Activated CD8-positive, alpha-beta memory T cell treated with anti-CD3 and anti-CD28 coated beads for 48 hours (primary cell): ENCODE data around the gene SBK3.
"Not testable (repeated sequence)": the region's sequence is repeated elsewhere in the genome, so short reads cannot be mapped to it uniquely, and the experiment has no call there.

ENCODE experiments used
- DNase-seq, 3 experiments: peaks; one replicate each; pipeline ENCODE4 v3.0.0-alpha.2; 2020; ENCODE audit warnings: low read depth in 2 of 3, low spot score in 2 of 3

Gene SBK3

GRCh38 chr19:55520691-55521292, 24.6 kb downstream of the SBK3 start:
- no peak for DNase-seq

- DNase-seq, result no peak
Measured at GRCh38 chr19:55519451-55520311, 25.7 kb downstream of the SBK3 start.

GRCh38 chr19:55516878-55517620, 28.3 kb downstream of the SBK3 start:
- DNase-seq, result peak; percentile 77 to 93 (median 93)

GRCh38 chr19:55508120-55508519, 37.2 kb downstream of the SBK3 start:
- no peak for DNase-seq

- no peak for DNase-seq
Measured at GRCh38 chr19:55504981-55505380, 40.4 kb downstream of the SBK3 start.

DNA sequence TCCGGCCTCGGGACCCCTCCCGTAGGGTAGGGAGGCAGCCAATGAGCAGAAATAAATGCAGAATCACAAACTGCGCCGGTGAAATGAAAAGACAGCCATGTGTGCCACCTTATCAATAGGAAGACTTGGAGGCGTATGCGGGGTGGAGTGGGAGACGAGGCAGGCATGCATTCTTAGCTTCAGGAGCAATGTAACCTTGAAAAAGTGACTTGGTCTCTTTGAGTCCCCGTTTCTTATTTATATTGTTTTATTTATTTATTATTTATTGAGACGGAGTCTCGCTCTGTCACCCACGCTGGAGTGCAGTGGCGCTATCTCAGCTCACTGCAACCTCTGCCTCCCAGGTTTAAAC, 41.1 kb downstream of the SBK3 start:
- DNase-seq, result no peak

- DNase-seq, result peak; percentile 81 to 99 (median 99)
Measured at GRCh38 chr19:55503502-55504251, 41.7 kb downstream of the SBK3 start.

DNA sequence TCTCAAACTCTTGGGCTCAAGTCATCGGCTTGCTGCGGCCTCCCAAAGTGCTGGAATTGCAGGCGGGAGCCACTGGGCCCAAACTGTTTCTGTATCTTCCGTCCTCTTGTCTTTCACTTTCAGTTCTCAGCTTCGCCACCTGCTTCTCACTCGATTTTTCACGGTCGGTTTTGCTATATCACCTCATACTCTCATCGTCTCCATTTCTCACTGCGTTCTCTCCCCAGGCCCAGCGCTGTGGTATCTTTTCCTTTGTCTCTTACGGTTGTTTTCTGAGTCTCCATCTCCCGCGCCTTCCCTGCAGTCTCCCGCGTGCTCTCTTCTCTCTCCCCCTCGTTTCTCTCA, 42.2 kb downstream of the SBK3 start:
- no peak for DNase-seq

DNA sequence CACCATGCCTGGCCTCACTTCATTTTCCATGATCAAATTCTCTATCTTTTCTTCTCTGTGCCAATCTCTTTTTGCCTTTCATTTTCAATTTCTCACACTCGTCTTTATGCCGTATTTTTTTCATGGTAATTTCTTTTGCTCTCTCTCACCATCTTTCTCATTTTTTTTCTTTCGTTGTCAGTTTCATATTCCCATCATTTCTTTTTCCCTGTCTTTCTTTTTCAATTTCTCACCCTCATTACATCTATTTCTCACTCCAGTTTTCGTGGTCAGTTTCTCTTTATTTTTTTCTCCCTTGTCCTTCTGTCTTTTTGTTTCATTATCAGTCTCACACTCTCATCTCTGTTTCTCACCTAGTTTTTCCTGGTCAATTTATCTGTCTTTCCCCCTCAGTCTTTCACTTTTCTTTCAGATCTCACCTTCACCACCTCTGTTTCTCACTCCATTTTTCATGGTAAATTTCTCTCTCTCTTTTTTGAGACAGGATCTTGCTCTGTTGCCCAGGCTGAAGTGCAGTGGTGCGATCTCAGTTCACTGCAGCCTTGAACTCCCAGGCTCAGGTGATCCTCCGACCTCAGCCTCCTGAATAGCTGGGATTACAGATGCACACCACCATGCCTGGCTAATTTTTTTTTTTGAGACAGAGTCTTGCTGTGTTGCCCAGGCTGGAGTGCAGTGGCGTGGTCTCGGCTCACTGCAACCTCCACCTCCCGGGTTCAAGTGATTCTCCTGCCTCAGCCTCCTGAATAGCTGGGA, 43.0 kb downstream of the SBK3 start:
- no peak for DNase-seq

DNA sequence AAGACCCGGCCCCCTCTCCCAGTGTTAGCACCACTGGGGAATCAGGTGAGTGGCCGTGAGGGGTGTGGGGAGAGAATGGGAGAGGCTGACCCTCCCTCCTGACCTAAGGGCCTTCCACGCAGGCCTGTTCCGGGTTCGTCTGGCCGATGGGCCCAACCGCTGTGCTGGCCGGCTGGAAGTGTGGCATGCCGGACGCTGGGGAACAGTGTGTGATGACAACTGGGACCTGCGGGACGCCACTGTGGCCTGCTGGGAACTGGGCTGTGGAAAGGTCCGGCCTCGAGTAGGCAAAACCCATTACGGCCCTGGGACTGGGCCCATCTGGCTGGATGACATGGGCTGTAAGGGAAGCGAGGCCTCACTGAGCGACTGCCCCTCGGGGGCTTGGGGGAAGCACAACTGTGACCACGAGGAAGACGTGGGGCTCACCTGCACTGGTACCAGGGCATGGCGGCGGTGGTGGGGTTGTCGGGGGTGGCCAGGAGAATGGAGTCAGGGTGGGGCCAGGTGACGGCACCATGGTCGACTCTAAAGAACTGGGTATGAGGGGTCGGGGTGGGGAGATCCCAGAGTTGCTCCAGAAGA, 44.9 kb downstream of the SBK3 start:
- DNase-seq, result no peak

DNA sequence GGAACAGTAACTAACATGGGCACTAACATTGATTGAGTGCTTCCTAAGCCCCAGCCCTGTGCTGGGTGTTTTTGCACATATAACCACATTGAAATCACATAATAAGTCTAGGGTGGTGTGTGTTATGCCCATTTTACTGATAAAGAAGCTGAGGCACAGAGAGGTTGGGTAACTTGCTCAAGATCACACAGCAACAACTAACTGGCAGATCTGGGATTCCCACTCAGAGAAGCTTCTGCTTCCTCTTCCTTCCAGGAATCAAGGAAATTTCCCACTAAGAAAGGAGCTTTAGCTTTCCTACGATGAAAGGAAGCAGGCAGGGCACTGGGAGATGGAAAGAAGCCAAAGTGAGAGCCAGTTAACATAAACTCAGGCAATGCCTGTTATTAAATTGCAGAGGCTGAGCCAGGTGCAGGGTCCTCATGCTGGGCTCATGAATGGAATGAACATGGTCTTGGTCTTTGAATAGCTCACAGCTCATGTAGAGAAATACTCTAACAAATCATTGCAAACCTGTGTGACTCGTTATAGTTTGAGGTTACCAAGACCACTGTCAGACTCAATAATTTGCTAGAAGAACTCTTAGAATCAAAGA, 47.0 kb downstream of the SBK3 start:
- no peak for DNase-seq

DNA sequence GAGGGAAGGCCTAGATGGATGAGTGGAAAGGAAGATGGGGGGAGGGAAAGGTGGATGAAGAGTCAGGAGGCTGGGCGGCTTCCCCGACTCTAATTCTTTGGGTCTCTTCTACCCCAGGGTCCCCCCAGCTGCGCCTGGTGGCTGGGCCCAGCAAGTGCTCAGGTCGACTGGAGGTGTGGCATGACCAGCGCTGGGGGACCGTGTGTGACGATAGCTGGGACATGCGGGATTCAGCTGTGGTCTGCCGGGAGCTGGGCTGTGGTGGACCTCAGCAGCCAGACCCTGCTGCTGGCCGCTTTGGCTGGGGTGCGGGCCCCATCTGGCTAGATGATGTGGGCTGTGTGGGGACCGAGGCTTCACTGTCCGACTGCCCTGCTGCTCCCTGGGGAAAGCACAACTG, 47.6 kb downstream of the SBK3 start:
- no peak for DNase-seq

DNA sequence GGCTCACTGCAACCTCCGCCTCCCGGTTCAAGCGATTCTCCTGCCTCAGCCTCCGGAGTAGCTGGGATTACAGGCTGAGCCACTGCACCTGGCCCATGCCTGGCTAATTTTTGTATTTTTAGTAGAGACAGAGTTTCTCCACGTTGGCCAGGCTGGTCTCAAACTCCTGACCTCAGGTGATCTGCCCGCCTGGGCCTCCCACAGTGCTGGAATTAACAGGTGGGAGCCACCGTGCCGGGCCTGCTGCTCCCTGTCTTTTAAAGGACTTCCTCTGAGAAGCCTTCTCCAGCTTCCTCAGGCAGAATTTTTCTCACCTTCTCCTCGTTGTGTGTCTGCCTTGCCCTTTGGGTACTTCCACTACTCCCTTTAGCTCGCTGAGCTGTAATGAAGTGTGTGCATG, 48.5 kb downstream of the SBK3 start:
- not testable (repeated sequence) for DNase-seq

- DNase-seq, result no peak
Measured at GRCh38 chr19:55495646-55496349, 49.5 kb downstream of the SBK3 start.

GRCh38 chr19:55494172-55494761, 51.1 kb downstream of the SBK3 start:
- DNase-seq, result no peak

GRCh38 chr19:55493645-55494171, 51.6 kb downstream of the SBK3 start:
- DNase-seq, result no peak

DNA sequence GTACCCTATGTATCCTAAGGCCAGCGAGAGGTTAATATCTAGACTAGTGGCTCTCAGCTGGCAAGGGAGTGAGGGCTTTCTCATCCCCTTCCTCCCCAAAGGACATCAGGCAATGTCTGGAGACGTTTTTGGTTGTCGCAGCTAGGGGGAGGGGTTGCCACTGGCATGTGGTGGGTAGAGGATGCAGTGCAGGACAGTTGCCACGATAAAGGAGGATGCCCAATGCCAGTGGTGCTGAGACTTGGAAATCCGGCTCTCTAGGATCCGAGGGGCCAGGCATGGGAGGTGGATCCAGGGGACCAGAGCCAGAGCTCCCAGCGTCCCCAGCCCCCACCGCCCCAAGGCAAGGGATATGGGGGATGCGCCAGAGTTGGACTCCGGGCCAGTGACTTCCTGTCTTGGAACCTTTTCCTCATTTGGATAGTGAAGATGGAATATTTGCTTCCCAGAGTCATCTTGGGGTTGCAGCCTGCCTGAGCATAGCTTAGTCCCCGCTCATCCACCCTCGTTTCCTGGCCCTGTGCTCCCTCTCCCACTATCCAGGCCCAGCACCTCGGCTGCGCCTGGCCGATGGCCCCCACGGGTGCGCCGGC, 52.2 kb downstream of the SBK3 start:
- no peak for DNase-seq

GRCh38 chr19:55492362-55492944, 52.9 kb downstream of the SBK3 start:
- no peak for DNase-seq
